ENCODE data around the gene RPS29. TPM values are rescaled to one million over a fixed set of nuclear protein-coding genes. Genes with fewer than 3 reads are reported as not detected.

The RPS29 gene
- polyA plus RNA-seq, 1 donor from 2014 or later, result 6,695 TPM

- Histone ChIP-seq H3K79me2 (replicated peaks; ENCODE audit: insufficient read depth, low read length) (no peaks in the 10 kb centered on the region), H3K27ac (ENCODE audit: low read length) (no peak overlapping the region), H3K9me2 (ENCODE audit: insufficient read depth, low read length) (no peaks in the 10 kb centered on the region), H4K20me1 (ENCODE audit: insufficient read depth) (no peaks in the 10 kb centered on the region), H3K9me3 (ENCODE audit: low read length) (no peaks in the 10 kb centered on the region), H3K4me3 (ENCODE audit: low read length) (no peak overlapping the region), H3K4me2 (ENCODE audit: low read length) (no peak overlapping the region), H3K27me3 (ENCODE audit: insufficient read depth, low read depth, low read length) (no peaks in the 10 kb centered on the region), H2AFZ (ENCODE audit: low read depth, low read length) (no peak overlapping the region), H3F3A (ENCODE audit: insufficient read depth, low read length, poor library complexity, severe bottlenecking) (no peaks in the 10 kb centered on the region), H3K36me3 (ENCODE audit: insufficient read depth, low read length) (peaks cover 2% of the 10 kb centered on the region), H3K9ac (ENCODE audit: low read length) (no peak overlapping the region)
- TF ChIP-seq TAF1 (IDR thresholded peaks at IDR 0.05; ENCODE audit: low read depth) (no peak), SMC3 (conservative IDR thresholded peaks at IDR 0.05; ENCODE audit: poor library complexity) (no peak), EP300 (conservative IDR thresholded peaks at IDR 0.05; ENCODE audit: poor library complexity, severe bottlenecking) (no peak), MXI1 (conservative IDR thresholded peaks at IDR 0.05; ENCODE audit: poor library complexity, severe bottlenecking) (no peak), RAD21 (conservative IDR thresholded peaks at IDR 0.05) (no peak), EZH2 (IDR thresholded peaks at IDR 0.05; ENCODE audit: borderline replicate concordance, insufficient read depth, low read length, poor library complexity, severe bottlenecking) (no peak), REST (IDR thresholded peaks at IDR 0.05; ENCODE audit: borderline replicate concordance) (no peak), POLR2AphosphoS5 (IDR thresholded peaks at IDR 0.05) (no peak)
- TF ChIP-seq, protein P1, sequence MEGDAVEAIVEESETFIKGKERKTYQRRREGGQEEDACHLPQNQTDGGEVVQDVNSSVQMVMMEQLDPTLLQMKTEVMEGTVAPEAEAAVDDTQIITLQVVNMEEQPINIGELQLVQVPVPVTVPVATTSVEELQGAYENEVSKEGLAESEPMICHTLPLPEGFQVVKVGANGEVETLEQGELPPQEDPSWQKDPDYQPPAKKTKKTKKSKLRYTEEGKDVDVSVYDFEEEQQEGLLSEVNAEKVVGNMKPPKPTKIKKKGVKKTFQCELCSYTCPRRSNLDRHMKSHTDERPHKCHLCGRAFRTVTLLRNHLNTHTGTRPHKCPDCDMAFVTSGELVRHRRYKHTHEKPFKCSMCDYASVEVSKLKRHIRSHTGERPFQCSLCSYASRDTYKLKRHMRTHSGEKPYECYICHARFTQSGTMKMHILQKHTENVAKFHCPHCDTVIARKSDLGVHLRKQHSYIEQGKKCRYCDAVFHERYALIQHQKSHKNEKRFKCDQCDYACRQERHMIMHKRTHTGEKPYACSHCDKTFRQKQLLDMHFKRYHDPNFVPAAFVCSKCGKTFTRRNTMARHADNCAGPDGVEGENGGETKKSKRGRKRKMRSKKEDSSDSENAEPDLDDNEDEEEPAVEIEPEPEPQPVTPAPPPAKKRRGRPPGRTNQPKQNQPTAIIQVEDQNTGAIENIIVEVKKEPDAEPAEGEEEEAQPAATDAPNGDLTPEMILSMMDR (IDR thresholded peaks at IDR 0.05; ENCODE audit: poor library complexity, severe bottlenecking), result no peak
These were observed 26.1 kb upstream of the RPS29 start for GRCh38 chr14:49612251-49612650.

- TF ChIP-seq MXI1 (conservative IDR thresholded peaks at IDR 0.05; ENCODE audit: poor library complexity, severe bottlenecking) (no peak), REST (IDR thresholded peaks at IDR 0.05; ENCODE audit: borderline replicate concordance) (no peak), RAD21 (conservative IDR thresholded peaks at IDR 0.05) (no peak), POLR2AphosphoS5 (IDR thresholded peaks at IDR 0.05) (no peak), TAF1 (IDR thresholded peaks at IDR 0.05; ENCODE audit: low read depth) (no peak), SMC3 (conservative IDR thresholded peaks at IDR 0.05; ENCODE audit: poor library complexity) (no peak), EP300 (conservative IDR thresholded peaks at IDR 0.05; ENCODE audit: poor library complexity, severe bottlenecking) (no peak), EZH2 (IDR thresholded peaks at IDR 0.05; ENCODE audit: borderline replicate concordance, insufficient read depth, low read length, poor library complexity, severe bottlenecking) (no peak)
- TF ChIP-seq, protein P1 (IDR thresholded peaks at IDR 0.05; ENCODE audit: poor library complexity, severe bottlenecking), result no peak
- Histone ChIP-seq H4K20me1 (ENCODE audit: insufficient read depth) (no peaks in the 10 kb centered on the region), H3F3A (ENCODE audit: insufficient read depth, low read length, poor library complexity, severe bottlenecking) (no peaks in the 10 kb centered on the region), H3K9ac (ENCODE audit: low read length) (no peak overlapping the region), H3K4me2 (ENCODE audit: low read length) (no peak overlapping the region), H3K27ac (ENCODE audit: low read length) (no peak overlapping the region), H2AFZ (ENCODE audit: low read depth, low read length) (no peak overlapping the region), H3K36me3 (ENCODE audit: insufficient read depth, low read length) (no peaks in the 10 kb centered on the region), H3K9me3 (ENCODE audit: low read length) (no peaks in the 10 kb centered on the region), H3K9me2 (ENCODE audit: insufficient read depth, low read length) (no peaks in the 10 kb centered on the region), H3K4me3 (ENCODE audit: low read length) (no peak overlapping the region), H3K27me3 (ENCODE audit: insufficient read depth, low read depth, low read length) (no peaks in the 10 kb centered on the region), H3K79me2 (replicated peaks; ENCODE audit: insufficient read depth, low read length) (no peaks in the 10 kb centered on the region)
These were observed 21.4 kb upstream of the RPS29 start for GRCh38 chr14:49607583-49607982.
